K562 (cell line): Measurements from ENCODE around the gene ELMOD1. TPM values are rescaled to one million over a fixed set of nuclear protein-coding genes. Genes with fewer than 3 reads are reported as not detected.

Experiments used
- E2F5 ChIP-seq: sonication (generic); formaldehyde crosslinking; IDR thresholded peaks from 2 replicates; pipeline ENCODE4 v1.8.0; 2022; ENCODE audit warnings: mild to moderate bottlenecking, missing genetic modification reagents
- FUS ChIP-seq: fragments of 200-400 bp; formaldehyde crosslinking; optimal IDR thresholded peaks from 2 replicates; pipeline ENCODE3; 2017; ENCODE audit warnings: low read depth, low read length
- IRF2 ChIP-seq: sonication (generic); formaldehyde crosslinking; IDR thresholded peaks from 2 replicates; pipeline ENCODE4 v1.8.1; 2022; ENCODE audit warnings: mild to moderate bottlenecking, missing genetic modification reagents
- KAT2B ChIP-seq: IDR thresholded peaks from one replicate; pipeline ENCODE4 v1.6.1; 2012; ENCODE audit warnings: low read depth, mild to moderate bottlenecking, control low read depth, inconsistent platforms, low read length, moderate library complexity
- MBD1 ChIP-seq: fragments of 250-450 bp; sonication (Bioruptor Pico); IDR thresholded peaks from 2 replicates; pipeline ENCODE4 v1.8.0; 2022; ENCODE audit warnings: inconsistent platforms
- NR2C1 ChIP-seq, 2 experiments: fragments of 450-650 bp; IDR thresholded peaks; 2 replicates each; pipeline ENCODE4 v1.6.1; 2017; ENCODE audit warnings: mild to moderate bottlenecking in 2 of 2, antibody characterized with exemption in 1 of 2, inconsistent platforms in 1 of 2, missing compliant biosample characterization in 1 of 2, missing genetic modification characterization in 1 of 2
- OTX1 ChIP-seq: fragments of 450-650 bp; formaldehyde crosslinking; IDR thresholded peaks from 2 replicates; pipeline ENCODE4 v1.4.0; 2022; ENCODE audit warnings: mild to moderate bottlenecking
- PHB2 ChIP-seq: fragments of 450-650 bp; IDR thresholded peaks from 2 replicates; pipeline ENCODE4 v1.6.1; 2017; ENCODE audit warnings: low read depth
- PKNOX1 ChIP-seq: fragments of 450-650 bp; IDR thresholded peaks from 2 replicates; pipeline ENCODE4 v1.6.1; 2016
- SETDB1 ChIP-seq: IDR thresholded peaks from one replicate; pipeline ENCODE4 v1.6.1; 2012; ENCODE audit warnings: low read length, control low read depth, inconsistent platforms
- SIRT6 ChIP-seq: IDR thresholded peaks from one replicate; pipeline ENCODE4 v1.6.1; 2012; ENCODE audit warnings: low read depth, mild to moderate bottlenecking, control low read depth, inconsistent platforms, low read length, moderate library complexity
- TCF7L2 ChIP-seq: fragments of 150-350 bp; IDR thresholded peaks from 2 replicates; pipeline ENCODE4 v1.6.1; 2016; ENCODE audit warnings: low read depth, mild to moderate bottlenecking, low read length, moderate library complexity
- TEAD4 ChIP-seq, 2 experiments: sonication (generic) in 1 of 2; formaldehyde crosslinking in 1 of 2; IDR thresholded peaks; 2 replicates each; pipeline versions ENCODE4 v1.6.1 to v1.8.0; 2012 to 2022; ENCODE audit warnings: borderline replicate concordance in 1 of 2, inconsistent platforms in 1 of 2, low read length in 1 of 2, mild to moderate bottlenecking in 1 of 2, missing genetic modification reagents in 1 of 2
- USF1 ChIP-seq: sonication (generic); formaldehyde crosslinking; IDR thresholded peaks from 2 replicates; pipeline ENCODE4 v1.9.0; 2022; ENCODE audit warnings: mild to moderate bottlenecking, missing genetic modification reagents
- ZBTB5 ChIP-seq: fragments of 450-650 bp; IDR thresholded peaks from 2 replicates; pipeline ENCODE4 v1.6.1; 2017; ENCODE audit warnings: antibody characterized with exemption
- ZHX1 ChIP-seq: fragments of 150-350 bp; conservative IDR thresholded peaks from 2 replicates; pipeline ENCODE4 v1.6.1; 2014; ENCODE audit warnings: low read length
- ZNF431 ChIP-seq: sonication (generic); formaldehyde crosslinking; IDR thresholded peaks from 2 replicates; pipeline ENCODE4 v1.8.0; 2022; ENCODE audit warnings: mild to moderate bottlenecking, missing genetic modification reagents
- ZNF76 ChIP-seq: fragments of 250-450 bp; sonication (Bioruptor Pico); IDR thresholded peaks from 2 replicates; pipeline ENCODE4 v1.4.0; 2020; ENCODE audit warnings: mild to moderate bottlenecking, moderate library complexity, borderline replicate concordance
- polyA plus RNA-seq, 8 experiments: library from polyadenylated mRNA; depleted of rRNA in 4 of 8; stranded (reverse) in 5 of 8; unstranded in 3 of 8; fragments of >200 nt; fragmentation: Nextera tagmentation in 2 of 8; fragmentation: Illumina TruSeq in 1 of 8; extraction: Ambion mirVana in 2 of 8; extraction: Trizol in 1 of 8; gene quantifications; 2 replicates each; pipeline versions ENCODE4 v1.2.1 to v1.2.3, GENCODE V29; 2011 to 2014; ENCODE audit warnings: inconsistent platforms in 1 of 8, missing spikeins in 1 of 8
- total RNA-seq, 7 experiments: library from RNA; depleted of rRNA in 6 of 7; stranded (reverse); fragments of >200 nt in 6 of 7; fragmentation: Illumina TruSeq in 2 of 7; extraction: Trizol in 2 of 7; gene quantifications; 2 replicates each; pipeline versions ENCODE4 v1.2.1 to v1.2.3, GENCODE V29; 2011 to 2021; ENCODE audit warnings: low replicate concordance in 1 of 7

Gene ELMOD1
- total and polyA plus RNA-seq, 9 of the 15 experiments (the other 6 are each of a cell fraction or from before 2014, with no cell fraction given): not detected

- TF ChIP-seq KAT2B (no peak), ZBTB5 (no peak), FUS (no peak), MBD1 (CRISPR knock-in tag) (no peak), E2F5 (no peak), OTX1 (no peak), ZNF431 (CRISPR knock-in tag) (no peak), PHB2 (no peak), NR2C1 (IDR thresholded peaks at IDR 0.05) (peak; percentile 55), NR2C1 (tag; IDR thresholded peaks at IDR 0.05) (peak; percentile 80), SIRT6 (no peak), IRF2 (CRISPR knock-in tag) (no peak), TCF7L2 (no peak), PKNOX1 (peak; percentile 90), ZNF76 (CRISPR knock-in tag) (0 out of 2 replicates have a peak, but pooled peaks have one; percentile 61), SETDB1 (no peak), ZHX1 (no peak), USF1 (CRISPR knock-in tag) (peak; percentile 86), TEAD4 (IDR thresholded peaks at IDR 0.05; ENCODE audit: low read length) (no peak), TEAD4 (CRISPR knock-in tag; IDR thresholded peaks at IDR 0.05; ENCODE audit: borderline replicate concordance) (no peak)
Measured at GRCh38 chr11:107565219-107565937, 25.6 kb upstream of the ELMOD1 start, which contains the start of gene ALKBH8 (continued).
